ENCODE results near the gene TLE3.

TLE3 gene

GRCh38 chr15:70047386-70048197 is 50.1 kb downstream of the TLE3 start:
- DNase-seq: no peak

GRCh38 chr15:70046679-70047369 is 50.9 kb downstream of the TLE3 start:
- DNase-seq: peak; percentile 9

GRCh38 chr15:70045045-70045444 is 52.7 kb downstream of the TLE3 start:
- no peak for DNase-seq

GRCh38 chr15:70044168-70044567 is 53.5 kb downstream of the TLE3 start:
- DNase-seq: no peak

- no peak for DNase-seq
These were observed 54.1 kb downstream of the TLE3 start for GRCh38 chr15:70043590-70043989.

- no peak for DNase-seq
These were observed 55.0 kb downstream of the TLE3 start for GRCh38 chr15:70042553-70043214.

- no peak for DNase-seq
These were observed 57.8 kb downstream of the TLE3 start for GRCh38 chr15:70039917-70040316.

- no peak for DNase-seq
These were observed 58.9 kb downstream of the TLE3 start for GRCh38 chr15:70038730-70039392.

GRCh38 chr15:70037292-70037640 is 60.5 kb downstream of the TLE3 start:
- no peak for DNase-seq

- DNase-seq: no peak
These were observed 61.0 kb downstream of the TLE3 start for GRCh38 chr15:70036585-70037291.

- peak; percentile 7 for DNase-seq
These were observed 62.0 kb downstream of the TLE3 start for GRCh38 chr15:70035719-70036077.

GRCh38 chr15:70035051-70035718 is 62.5 kb downstream of the TLE3 start:
- peak; percentile 5 for DNase-seq

GRCh38 chr15:70034596-70034995 is 63.1 kb downstream of the TLE3 start:
- peak; percentile 3 for DNase-seq

GRCh38 chr15:70034141-70034540 is 63.6 kb downstream of the TLE3 start:
- peak; percentile 4 for DNase-seq

- DNase-seq: peak; percentile 9
These were observed 64.1 kb downstream of the TLE3 start for GRCh38 chr15:70033529-70034140.

- DNase-seq: peak; percentile 5
These were observed 64.6 kb downstream of the TLE3 start for GRCh38 chr15:70033109-70033508.

- DNase-seq: peak; percentile 1
These were observed 65.2 kb downstream of the TLE3 start for GRCh38 chr15:70032509-70032908.

GRCh38 chr15:70031713-70032112 is 66.0 kb downstream of the TLE3 start:
- DNase-seq: peak; percentile 3

GRCh38 chr15:70031261-70031660 is 66.5 kb downstream of the TLE3 start:
- no peak for DNase-seq

GRCh38 chr15:70030851-70031250 is 66.9 kb downstream of the TLE3 start:
- peak; percentile 11 for DNase-seq

- peak; percentile 1 for DNase-seq
These were observed 68.4 kb downstream of the TLE3 start for GRCh38 chr15:70029297-70029701.

GRCh38 chr15:70027518-70027917 is 70.2 kb downstream of the TLE3 start:
- DNase-seq: no peak

All from activated CD8-positive, alpha-beta memory T cell treated with anti-CD3 and anti-CD28 coated beads, Interleukin-2, amount 50 U/mL, for 4 hours (primary cell).